ENCODE measurements around the gene VTCN1. TPM values are rescaled to one million over a fixed set of nuclear protein-coding genes. Genes with fewer than 3 reads are reported as not detected.

VTCN1 gene
- total RNA-seq, 2 donors from 2014 or later, result not detected

GRCh38 chr1:117137281-117137855, 73.4 kb downstream of the VTCN1 start:
- Mint-ChIP-seq H3K27ac (no peak overlapping the region), H3K4me1 (peaks cover 28% of the 10 kb centered on the region)

GRCh38 chr1:117136749-117137148, 74.0 kb downstream of the VTCN1 start:
- no peaks in the 10 kb centered on the region for H3K27me3 ChIP-seq (ENCODE audit: control insufficient read depth, insufficient read depth, low read length, poor library complexity, severe bottlenecking)
- no peak overlapping the region for H3K9ac ChIP-seq (ENCODE audit: extremely low read depth, low read length, poor library complexity, severe bottlenecking)
- Mint-ChIP-seq H3K27ac (no peak overlapping the region), H3K4me1 (peaks cover 25% of the 10 kb centered on the region), H3K4me3 (no peak overlapping the region), H3K27me3 (ENCODE audit: insufficient read depth) (no peaks in the 10 kb centered on the region), H3K9me3 (no peaks in the 10 kb centered on the region), H3K36me3 (ENCODE audit: low read depth) (no peaks in the 10 kb centered on the region)
- no peak overlapping the region for H3K4me3 ChIP-seq (ENCODE audit: low read length)
- no peak for DNase-seq
- peaks cover 5% of the 10 kb centered on the region for H3K4me1 ChIP-seq (ENCODE audit: control insufficient read depth, insufficient read depth, low read length)
- WGBS, 2 experiments (ENCODE audit: insufficient coverage in 1 of 2, insufficient read length in 1 of 2), result 0 to 38% methylated on average over 1 to 2 of the region's 2 CpGs
- no peak for TF ChIP-seq CTCF (conservative IDR thresholded peaks at IDR 0.05)
- H3K9me3 ChIP-seq (ENCODE audit: control insufficient read depth, low read length), result no peaks in the 10 kb centered on the region
- H3K27ac ChIP-seq (ENCODE audit: low read depth, low read length), result no peak overlapping the region
- no peaks in the 10 kb centered on the region for H3K36me3 ChIP-seq (ENCODE audit: control insufficient read depth, insufficient read depth, low read length)

More at GRCh38 chr1:117137281-117137855, 73.4 kb downstream of the VTCN1 start:
- H3K9me3 ChIP-seq (ENCODE audit: control insufficient read depth, low read length), result no peaks in the 10 kb centered on the region
- no peaks in the 10 kb centered on the region for H3K36me3 ChIP-seq (ENCODE audit: control insufficient read depth, insufficient read depth, low read length)
- H3K4me1 ChIP-seq (ENCODE audit: control insufficient read depth, insufficient read depth, low read length), result peaks cover 5% of the 10 kb centered on the region
- no peaks in the 10 kb centered on the region for H3K9me3 Mint-ChIP-seq
- WGBS, 2 experiments (ENCODE audit: insufficient coverage in 1 of 2, insufficient read length in 1 of 2), result 74 to 88% methylated on average over 1 to 3 of the region's 3 CpGs
- H3K36me3 Mint-ChIP-seq (ENCODE audit: low read depth), result no peaks in the 10 kb centered on the region
- H3K27me3 Mint-ChIP-seq (ENCODE audit: insufficient read depth), result no peaks in the 10 kb centered on the region
- no peak for DNase-seq
- no peak overlapping the region for H3K9ac ChIP-seq (ENCODE audit: extremely low read depth, low read length, poor library complexity, severe bottlenecking)
- TF ChIP-seq CTCF (conservative IDR thresholded peaks at IDR 0.05), result no peak
- H3K27ac ChIP-seq (ENCODE audit: low read depth, low read length), result no peak overlapping the region
- no peak overlapping the region for H3K4me3 Mint-ChIP-seq
- H3K4me3 ChIP-seq (ENCODE audit: low read length), result no peak overlapping the region
- H3K27me3 ChIP-seq (ENCODE audit: control insufficient read depth, insufficient read depth, low read length, poor library complexity, severe bottlenecking), result no peaks in the 10 kb centered on the region

GRCh38 chr1:117135329-117135728, 75.4 kb downstream of the VTCN1 start:
- H3K9ac ChIP-seq (ENCODE audit: extremely low read depth, low read length, poor library complexity, severe bottlenecking), result no peak overlapping the region
- peaks cover 3% of the 10 kb centered on the region for H3K4me1 ChIP-seq (ENCODE audit: control insufficient read depth, insufficient read depth, low read length)
- no peaks in the 10 kb centered on the region for H3K9me3 ChIP-seq (ENCODE audit: control insufficient read depth, low read length)
- no peaks in the 10 kb centered on the region for H3K9me3 Mint-ChIP-seq
- no peaks in the 10 kb centered on the region for H3K27me3 ChIP-seq (ENCODE audit: control insufficient read depth, insufficient read depth, low read length, poor library complexity, severe bottlenecking)
- H3K4me3 Mint-ChIP-seq, result no peak overlapping the region
- H3K36me3 ChIP-seq (ENCODE audit: control insufficient read depth, insufficient read depth, low read length), result no peaks in the 10 kb centered on the region
- H3K4me3 ChIP-seq (ENCODE audit: low read length), result no peak overlapping the region
- peaks cover 21% of the 10 kb centered on the region for H3K4me1 Mint-ChIP-seq
- no peaks in the 10 kb centered on the region for H3K27me3 Mint-ChIP-seq (ENCODE audit: insufficient read depth)
- H3K27ac ChIP-seq (ENCODE audit: low read depth, low read length), result no peak overlapping the region
- WGBS, 2 experiments (ENCODE audit: insufficient coverage in 1 of 2, insufficient read length in 1 of 2), result 40 to 65% methylated on average over 1 to 2 of the region's 2 CpGs
- no peak for DNase-seq
- peak overlapping the region; percentile 68 for H3K27ac Mint-ChIP-seq
- no peaks in the 10 kb centered on the region for H3K36me3 Mint-ChIP-seq (ENCODE audit: low read depth)
- TF ChIP-seq CTCF (conservative IDR thresholded peaks at IDR 0.05), result no peak

Measured in endodermal cell (in vitro differentiated cells).